HepG2 (cell line): ENCODE measurements around the gene DRAP1. TPM values are rescaled to one million over a fixed set of nuclear protein-coding genes. Genes with fewer than 3 reads are reported as not detected.
A peak's percentile ranks its signal among the peaks of the same experiment; 100 is the strongest.

Experiments used
- AGO1 ChIP-seq: fragments of 200-400 bp; formaldehyde crosslinking; IDR thresholded peaks from 2 replicates; pipeline ENCODE4 v1.6.1; 2017; ENCODE audit warnings: mild to moderate bottlenecking, low read depth, low read length, moderate library complexity; ENCODE audit not compliant: poor library complexity, severe bottlenecking
- BRD4 ChIP-seq: sonication (generic); formaldehyde crosslinking; IDR thresholded peaks from 2 replicates; pipeline ENCODE4 v1.4.0; 2020; ENCODE audit warnings: missing genetic modification reagents
- GATA4 ChIP-seq: sonication (generic); IDR thresholded peaks from 2 replicates; pipeline ENCODE4 v1.6.1; 2016; ENCODE audit warnings: antibody characterized with exemption, low read depth, borderline replicate concordance
- HBP1 ChIP-seq: IDR thresholded peaks from 2 replicates; pipeline ENCODE4 v1.6.1; 2016; ENCODE audit warnings: low read depth, control low read depth
- JUND ChIP-seq: sonication (generic); formaldehyde crosslinking; IDR thresholded peaks from 2 replicates; pipeline ENCODE4 v1.8.0; 2022; ENCODE audit warnings: mild to moderate bottlenecking, missing genetic modification reagents
- NBN ChIP-seq: fragments of 450-650 bp; conservative IDR thresholded peaks from 2 replicates; pipeline ENCODE4 v1.6.1; 2017
- PLSCR1 ChIP-seq: sonication (generic); formaldehyde crosslinking; IDR thresholded peaks from 2 replicates; pipeline ENCODE4 v1.5.0; 2020; ENCODE audit warnings: missing genetic modification reagents, mild to moderate bottlenecking, borderline replicate concordance
- RBM39 ChIP-seq: fragments of 200-400 bp; formaldehyde crosslinking; IDR thresholded peaks from one replicate; pipeline ENCODE4 v1.6.1; 2018; ENCODE audit warnings: antibody characterized with exemption, mild to moderate bottlenecking, low read depth, low read length; ENCODE audit not compliant: poor library complexity, severe bottlenecking
- SUZ12 ChIP-seq: fragments of 150-350 bp; IDR thresholded peaks from 2 replicates; pipeline ENCODE4 v1.6.1; 2014; ENCODE audit warnings: low read depth, low read length
- ZNF136 ChIP-seq: sonication (generic); formaldehyde crosslinking; IDR thresholded peaks from 2 replicates; pipeline ENCODE4 v1.8.1; 2022; ENCODE audit warnings: low read depth, mild to moderate bottlenecking, moderate library complexity, missing genetic modification reagents
- ZNF205 ChIP-seq: IDR thresholded peaks from 2 replicates; pipeline ENCODE4 v1.6.1; 2018; ENCODE audit warnings: missing biosample characterization, missing genetic modification reagents
- ZNF274 ChIP-seq: sonication (generic); formaldehyde crosslinking; IDR thresholded peaks from 2 replicates; pipeline ENCODE4 v1.5.1; 2020; ENCODE audit warnings: mild to moderate bottlenecking, missing genetic modification reagents
- ZNF34 ChIP-seq: sonication (generic); formaldehyde crosslinking; IDR thresholded peaks from 2 replicates; pipeline ENCODE4 v1.4.0; 2020; ENCODE audit warnings: mild to moderate bottlenecking, missing genetic modification reagents, borderline replicate concordance
- polyA plus RNA-seq, 8 experiments: library from polyadenylated mRNA; depleted of rRNA in 3 of 8; stranded (reverse) in 7 of 8; unstranded in 1 of 8; fragments of >200 nt; fragmentation: Illumina TruSeq in 4 of 8; extraction: Trizol in 4 of 8; gene quantifications; 2 replicates each; pipeline versions ENCODE4 v1.2.1 to v1.2.3, GENCODE V29; 2011 to 2016; ENCODE audit warnings: low read depth in 4 of 8, missing spikeins in 1 of 8, mixed read lengths in 1 of 8; ENCODE audit not compliant: insufficient read depth in 1 of 8
- total RNA-seq, 5 experiments: library from RNA; depleted of rRNA; stranded (reverse); fragments of >200 nt; fragmentation: Illumina TruSeq; extraction: Trizol; gene quantifications; 2 replicates each; pipeline ENCODE4 v1.2.3, GENCODE V29; 2016; ENCODE audit warnings: low read depth in 1 of 5
- TF ChIP-seq, protein P1 (sequence below): sonication (generic); formaldehyde crosslinking; IDR thresholded peaks from 2 replicates; pipeline ENCODE4 v1.4.0; 2020; ENCODE audit warnings: missing genetic modification reagents, mild to moderate bottlenecking, borderline replicate concordance
- TF ChIP-seq, protein P2 (sequence below), 2 experiments: fragments of 450-650 bp in 1 of 2; sonication (generic) in 1 of 2; formaldehyde crosslinking; IDR thresholded peaks; 2 replicates each; pipeline versions ENCODE4 v1.5.0 to v1.8.0; 2020 to 2022; ENCODE audit warnings: mild to moderate bottlenecking in 1 of 2, missing genetic modification reagents in 1 of 2
- TF ChIP-seq, protein P3 (sequence below): sonication (generic); formaldehyde crosslinking; IDR thresholded peaks from 2 replicates; pipeline ENCODE4 v1.4.0; 2020; ENCODE audit warnings: missing genetic modification reagents
- TF ChIP-seq, protein P4 (sequence below): sonication (generic); formaldehyde crosslinking; IDR thresholded peaks from 2 replicates; pipeline ENCODE4; 2020; ENCODE audit warnings: missing genetic modification reagents, mild to moderate bottlenecking, borderline replicate concordance

Gene DRAP1
- total and polyA plus RNA-seq, 2 of the 13 experiments (the other 11 are each of a cell fraction or from before 2014, with no cell fraction given), result 46.8 to 52.3 TPM

DNA sequence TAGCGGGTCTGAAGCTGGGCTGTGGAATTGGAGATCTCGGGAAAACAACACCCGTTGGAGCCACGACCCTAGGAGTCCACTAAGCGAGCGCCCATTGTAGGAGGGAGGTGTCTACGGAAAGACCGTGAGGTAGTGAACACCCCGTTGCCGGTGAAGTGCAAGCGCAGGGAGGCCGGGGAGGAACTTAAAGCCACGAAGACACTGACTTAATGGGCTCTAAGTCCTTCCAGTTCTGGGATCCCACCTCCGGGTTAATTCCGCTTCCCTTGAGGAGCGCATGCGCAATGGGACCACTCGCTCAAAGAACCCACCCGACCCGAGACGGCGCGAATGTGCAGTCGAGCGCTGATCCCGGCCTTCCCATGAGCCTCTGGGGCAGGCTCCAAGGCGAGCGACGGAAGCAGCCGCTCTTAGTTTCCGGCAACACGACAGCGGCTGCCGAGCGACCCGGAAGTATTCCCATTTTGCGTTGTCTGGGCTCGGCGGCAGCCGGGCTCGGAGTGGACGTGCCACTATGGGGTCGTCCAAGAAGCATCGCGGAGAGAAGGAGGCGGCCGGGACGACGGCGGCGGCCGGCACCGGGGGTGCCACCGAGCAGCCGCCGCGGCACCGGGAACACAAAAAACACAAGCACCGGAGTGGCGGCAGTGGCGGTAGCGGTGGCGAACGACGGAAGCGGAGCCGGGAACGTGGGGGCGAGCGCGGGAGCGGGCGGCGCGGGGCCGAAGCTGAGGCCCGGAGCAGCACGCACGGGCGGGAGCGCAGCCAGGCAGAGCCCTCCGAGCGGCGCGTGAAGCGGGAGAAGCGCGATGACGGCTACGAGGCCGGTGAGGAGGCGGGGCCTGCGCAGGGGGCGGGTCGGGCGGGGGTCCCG is 42.3 kb downstream of the DRAP1 start, which contains the start of gene SART1 (continued):
- TF ChIP-seq RBM39 (peak; percentile 96), SUZ12 (peak; percentile 57), AGO1 (peak; percentile 62), BRD4 (CRISPR knock-in tag) (no peak), HBP1 (0 out of 2 replicates have a peak, but pooled peaks have one; percentile 42), PLSCR1 (no peak), GATA4 (no peak; the same call in 1 of the 2 replicates), JUND (0 out of 2 replicates have a peak, but pooled peaks have one; percentile 46), ZNF136 (CRISPR knock-in tag) (0 out of 2 replicates have a peak, but pooled peaks have one; percentile 35), ZNF34 (CRISPR knock-in tag) (peak; percentile 82; the same call in 1 of the 2 replicates), ZNF205 (peak; percentile 58; the same call in 1 of the 2 replicates), NBN (no peak), ZNF274 (CRISPR knock-in tag) (peak; percentile 68; the same call in 1 of the 2 replicates)
- TF ChIP-seq, protein P1, sequence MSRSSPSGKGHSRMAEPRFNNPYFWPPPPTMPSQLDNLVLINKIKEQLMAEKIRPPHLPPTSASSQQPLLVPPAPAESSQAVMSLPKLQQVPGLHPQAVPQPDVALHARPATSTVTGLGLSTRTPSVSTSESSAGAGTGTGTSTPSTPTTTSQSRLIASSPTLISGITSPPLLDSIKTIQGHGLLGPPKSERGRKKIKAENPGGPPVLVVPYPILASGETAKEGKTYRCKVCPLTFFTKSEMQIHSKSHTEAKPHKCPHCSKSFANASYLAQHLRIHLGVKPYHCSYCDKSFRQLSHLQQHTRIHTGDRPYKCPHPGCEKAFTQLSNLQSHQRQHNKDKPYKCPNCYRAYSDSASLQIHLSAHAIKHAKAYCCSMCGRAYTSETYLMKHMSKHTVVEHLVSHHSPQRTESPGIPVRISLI (CRISPR knock-in tag), result peak; percentile 5; the same call in 1 of the 2 replicates
- TF ChIP-seq, protein P2, sequence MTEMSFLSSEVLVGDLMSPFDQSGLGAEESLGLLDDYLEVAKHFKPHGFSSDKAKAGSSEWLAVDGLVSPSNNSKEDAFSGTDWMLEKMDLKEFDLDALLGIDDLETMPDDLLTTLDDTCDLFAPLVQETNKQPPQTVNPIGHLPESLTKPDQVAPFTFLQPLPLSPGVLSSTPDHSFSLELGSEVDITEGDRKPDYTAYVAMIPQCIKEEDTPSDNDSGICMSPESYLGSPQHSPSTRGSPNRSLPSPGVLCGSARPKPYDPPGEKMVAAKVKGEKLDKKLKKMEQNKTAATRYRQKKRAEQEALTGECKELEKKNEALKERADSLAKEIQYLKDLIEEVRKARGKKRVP (CRISPR knock-in tag; IDR thresholded peaks at IDR 0.05), result peak in 1 of 2 experiments; percentile 29; a peak in 1 of 4 replicates
- TF ChIP-seq, protein P3, sequence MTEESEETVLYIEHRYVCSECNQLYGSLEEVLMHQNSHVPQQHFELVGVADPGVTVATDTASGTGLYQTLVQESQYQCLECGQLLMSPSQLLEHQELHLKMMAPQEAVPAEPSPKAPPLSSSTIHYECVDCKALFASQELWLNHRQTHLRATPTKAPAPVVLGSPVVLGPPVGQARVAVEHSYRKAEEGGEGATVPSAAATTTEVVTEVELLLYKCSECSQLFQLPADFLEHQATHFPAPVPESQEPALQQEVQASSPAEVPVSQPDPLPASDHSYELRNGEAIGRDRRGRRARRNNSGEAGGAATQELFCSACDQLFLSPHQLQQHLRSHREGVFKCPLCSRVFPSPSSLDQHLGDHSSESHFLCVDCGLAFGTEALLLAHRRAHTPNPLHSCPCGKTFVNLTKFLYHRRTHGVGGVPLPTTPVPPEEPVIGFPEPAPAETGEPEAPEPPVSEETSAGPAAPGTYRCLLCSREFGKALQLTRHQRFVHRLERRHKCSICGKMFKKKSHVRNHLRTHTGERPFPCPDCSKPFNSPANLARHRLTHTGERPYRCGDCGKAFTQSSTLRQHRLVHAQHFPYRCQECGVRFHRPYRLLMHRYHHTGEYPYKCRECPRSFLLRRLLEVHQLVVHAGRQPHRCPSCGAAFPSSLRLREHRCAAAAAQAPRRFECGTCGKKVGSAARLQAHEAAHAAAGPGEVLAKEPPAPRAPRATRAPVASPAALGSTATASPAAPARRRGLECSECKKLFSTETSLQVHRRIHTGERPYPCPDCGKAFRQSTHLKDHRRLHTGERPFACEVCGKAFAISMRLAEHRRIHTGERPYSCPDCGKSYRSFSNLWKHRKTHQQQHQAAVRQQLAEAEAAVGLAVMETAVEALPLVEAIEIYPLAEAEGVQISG, result peak; percentile 99
- TF ChIP-seq, protein P4, sequence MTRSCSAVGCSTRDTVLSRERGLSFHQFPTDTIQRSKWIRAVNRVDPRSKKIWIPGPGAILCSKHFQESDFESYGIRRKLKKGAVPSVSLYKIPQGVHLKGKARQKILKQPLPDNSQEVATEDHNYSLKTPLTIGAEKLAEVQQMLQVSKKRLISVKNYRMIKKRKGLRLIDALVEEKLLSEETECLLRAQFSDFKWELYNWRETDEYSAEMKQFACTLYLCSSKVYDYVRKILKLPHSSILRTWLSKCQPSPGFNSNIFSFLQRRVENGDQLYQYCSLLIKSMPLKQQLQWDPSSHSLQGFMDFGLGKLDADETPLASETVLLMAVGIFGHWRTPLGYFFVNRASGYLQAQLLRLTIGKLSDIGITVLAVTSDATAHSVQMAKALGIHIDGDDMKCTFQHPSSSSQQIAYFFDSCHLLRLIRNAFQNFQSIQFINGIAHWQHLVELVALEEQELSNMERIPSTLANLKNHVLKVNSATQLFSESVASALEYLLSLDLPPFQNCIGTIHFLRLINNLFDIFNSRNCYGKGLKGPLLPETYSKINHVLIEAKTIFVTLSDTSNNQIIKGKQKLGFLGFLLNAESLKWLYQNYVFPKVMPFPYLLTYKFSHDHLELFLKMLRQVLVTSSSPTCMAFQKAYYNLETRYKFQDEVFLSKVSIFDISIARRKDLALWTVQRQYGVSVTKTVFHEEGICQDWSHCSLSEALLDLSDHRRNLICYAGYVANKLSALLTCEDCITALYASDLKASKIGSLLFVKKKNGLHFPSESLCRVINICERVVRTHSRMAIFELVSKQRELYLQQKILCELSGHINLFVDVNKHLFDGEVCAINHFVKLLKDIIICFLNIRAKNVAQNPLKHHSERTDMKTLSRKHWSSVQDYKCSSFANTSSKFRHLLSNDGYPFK (CRISPR knock-in tag), result peak; percentile 75; the same call in 1 of the 2 replicates
